GM23248 (cell line): ENCODE measurements around the gene SCN4A.

Experiments
- EZH2 ChIP-seq: fragments of 200-600 bp; sonication (generic); IDR thresholded peaks from 2 replicates; pipeline ENCODE4 v1.6.1; 2018; ENCODE audit warnings: antibody characterized with exemption, mild to moderate bottlenecking; ENCODE audit not compliant: insufficient read depth, poor library complexity, severe bottlenecking
- EZH2phosphoT487 ChIP-seq: fragments of 200-600 bp; sonication (generic); IDR thresholded peaks from 2 replicates; pipeline ENCODE4 v1.6.1; 2018; ENCODE audit warnings: antibody characterized with exemption, moderate library complexity, mild to moderate bottlenecking, low read depth; ENCODE audit not compliant: insufficient read depth

DNA sequence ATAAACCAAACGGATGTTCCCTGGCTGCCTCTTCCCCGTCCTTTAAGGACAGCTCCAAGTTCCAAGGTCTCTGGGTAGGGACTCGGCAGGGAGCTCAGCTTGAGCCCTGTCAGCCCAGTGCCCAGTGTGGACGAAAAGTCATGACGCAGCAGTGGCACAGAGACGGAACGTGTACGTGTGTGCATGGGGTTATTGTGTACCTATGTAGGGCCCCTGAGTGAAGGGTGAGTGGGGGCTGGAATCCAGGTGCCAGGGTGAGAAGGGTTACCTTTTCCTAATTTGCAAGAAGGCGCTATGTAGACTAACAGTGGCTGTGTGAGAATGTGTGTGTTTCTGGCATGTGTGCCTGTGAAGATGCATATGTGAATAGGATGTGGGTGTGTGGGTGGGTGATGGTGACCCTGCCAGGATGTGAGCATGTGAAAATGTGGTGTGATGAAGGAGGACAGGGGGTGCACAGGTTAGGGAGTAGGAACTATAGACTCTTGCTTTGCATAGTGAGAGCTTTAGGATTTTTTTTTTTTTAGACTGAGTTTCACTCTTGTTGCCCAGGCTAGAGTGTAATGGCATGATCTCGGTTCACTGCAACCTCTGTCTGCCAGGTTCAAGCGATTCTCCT is 6.0 kb downstream of the SCN4A start:
- no peak for TF ChIP-seq EZH2
- TF ChIP-seq EZH2phosphoT487: no peak
